Fibroblast of lung (primary cell): ENCODE data around the gene ZNF346.

Experiments
- CTCF ChIP-seq, 2 donors: IDR thresholded peaks in 1 of 2; conservative IDR thresholded peaks in 1 of 2; 1 replicate in 1 of 2; 2 replicates in 1 of 2; pipeline ENCODE4 v1.5.1; 2011 to 2012; ENCODE audit warnings: low read length in 2 of 2, control low read depth in 1 of 2, inconsistent platforms in 1 of 2, low read depth in 1 of 2, mild to moderate bottlenecking in 1 of 2
- EZH2 ChIP-seq: IDR thresholded peaks from 2 replicates; pipeline ENCODE4 v1.5.1; 2012; ENCODE audit warnings: low read length, control low read depth, mild to moderate bottlenecking; ENCODE audit errors: missing control alignments

GRCh38 chr5:177111720-177112394 lies 89.4 kb downstream of the ZNF346 start:
- TF ChIP-seq CTCF (conservative IDR thresholded peaks at IDR 0.05 in 1 of 2, IDR thresholded peaks at IDR 0.05 in 1 of 2; ENCODE audit: low read depth in 1 of 2, low read length in 2 of 2): peak; percentile 91 to 94
- no peak for TF ChIP-seq EZH2
